Activated naive CD8-positive, alpha-beta T cell treated with anti-CD3 and anti-CD28 coated beads, Interleukin-2, amount 10 ng/mL, durations not matched to agents 7 days and 5 days (primary cell): ENCODE measurements around the gene CENPP. TPM values are rescaled to one million over a fixed set of nuclear protein-coding genes. Genes with fewer than 3 reads are reported as not detected.
A peak's percentile ranks its signal among the peaks of the same experiment; 100 is the strongest.

Experiments used
- ATAC-seq: fragments of 150-1000 bp; cut with Tn5 transposase; one replicate; pipeline ENCODE4 v1.10.0; 2021; ENCODE audit warnings: low read depth, moderate library complexity
- POLR2A ChIA-PET: fragments of 350-600 bp; sonication (Branson Sonifier 250); formaldehyde crosslinking; loops from one replicate; lab custom pipeline; 2021; ENCODE audit warnings: antibody characterized with exemption; lab: Charles Lee
- DNase-seq: peaks from one replicate; pipeline ENCODE4 v3.0.0; 2021
- H3K27ac Mint-ChIP-seq: one replicate; pipeline ENCODE4 v1.8.0; 2022; ENCODE audit warnings: mild to moderate bottlenecking, mixed read lengths
- H3K27me3 Mint-ChIP-seq: one replicate; pipeline ENCODE4 v1.8.0; 2022; ENCODE audit warnings: mild to moderate bottlenecking, moderate library complexity, mixed read lengths
- H3K36me3 Mint-ChIP-seq: one replicate; pipeline ENCODE4 v1.8.0; 2021; ENCODE audit warnings: mild to moderate bottlenecking, mixed read lengths
- H3K4me1 Mint-ChIP-seq: one replicate; pipeline ENCODE4 v1.8.0; 2021; ENCODE audit warnings: mixed read lengths
- H3K4me3 Mint-ChIP-seq: one replicate; pipeline ENCODE4 v1.8.0; 2022; ENCODE audit warnings: mild to moderate bottlenecking, moderate library complexity, mixed read lengths
- H3K9me3 Mint-ChIP-seq: one replicate; pipeline ENCODE4 v1.8.0; 2021; ENCODE audit warnings: mixed read lengths
- total RNA-seq, 2 experiments: library from RNA; stranded (reverse); gene quantifications; one replicate each; pipeline ENCODE4 v1.2.3, GENCODE V29; 2021

CENPP gene
- total RNA-seq, 2 experiments from 2014 or later, result 19.6 to 20.6 TPM

DNA sequence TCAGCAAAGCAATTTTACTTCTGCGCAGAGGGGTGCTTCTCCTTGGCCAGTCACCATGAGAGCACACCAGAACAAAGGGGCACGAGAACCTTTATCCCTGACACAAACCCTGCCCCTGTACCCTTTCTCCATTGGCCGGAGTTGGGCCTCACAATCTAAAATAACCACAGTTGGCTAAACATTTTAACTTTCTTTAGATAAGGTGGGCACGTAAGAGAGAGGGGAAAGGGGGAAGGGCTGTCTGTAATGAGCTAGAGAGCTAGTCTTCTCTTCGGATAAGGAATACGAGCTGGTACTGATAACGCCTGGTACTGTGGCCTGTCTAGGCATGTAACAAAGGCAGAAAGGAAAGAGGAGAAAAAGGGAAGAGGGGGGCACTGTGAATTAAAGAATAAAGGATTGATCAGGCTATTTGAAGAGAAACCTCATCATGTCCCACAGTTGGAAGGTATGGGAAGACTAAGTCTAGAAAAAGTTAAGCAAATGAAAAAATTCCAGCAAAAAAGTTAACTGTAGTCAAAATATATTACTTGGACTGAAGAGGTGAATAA lies 30.4 kb upstream of the CENPP start:
- POLR2A ChIA-PET, result no interaction called here
- peaks cover 45% of the 10 kb centered on the region for H3K4me1 Mint-ChIP-seq
- H3K27me3 Mint-ChIP-seq, result no peaks in the 10 kb centered on the region
- no peak overlapping the region for H3K4me3 Mint-ChIP-seq
- H3K27ac Mint-ChIP-seq, result peak overlapping the region; percentile 54
- H3K9me3 Mint-ChIP-seq, result no peaks in the 10 kb centered on the region
- H3K36me3 Mint-ChIP-seq, result peaks cover 24% of the 10 kb centered on the region
- DNase-seq (no peak), ATAC-seq (no peak)

DNA sequence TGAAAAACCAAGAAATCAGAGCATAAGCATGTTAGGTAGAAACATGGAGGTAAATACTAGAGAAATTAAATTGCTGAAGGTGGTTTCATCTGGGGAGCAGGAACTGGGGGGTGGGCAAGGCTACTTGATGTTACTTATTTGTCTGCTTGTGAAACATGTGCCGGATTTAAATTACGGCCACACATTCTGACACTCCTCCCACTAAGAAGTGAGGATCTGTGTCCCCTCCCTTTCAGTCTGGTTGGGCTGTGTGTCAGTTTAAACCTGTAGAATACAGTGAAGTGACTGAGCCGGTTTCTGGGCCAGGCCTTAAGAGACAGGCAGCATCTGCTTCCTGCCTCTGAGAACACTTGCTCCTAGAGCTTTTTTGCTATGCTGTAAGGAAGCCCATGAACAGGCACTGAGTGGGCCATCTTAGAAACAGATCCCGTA lies 29.9 kb upstream of the CENPP start:
- POLR2A ChIA-PET, result no interaction called here
- H3K27me3 Mint-ChIP-seq, result no peaks in the 10 kb centered on the region
- H3K4me1 Mint-ChIP-seq, result peaks cover 44% of the 10 kb centered on the region
- DNase-seq (no peak), ATAC-seq (no peak)
- H3K4me3 Mint-ChIP-seq, result no peak overlapping the region
- H3K9me3 Mint-ChIP-seq, result no peaks in the 10 kb centered on the region
- peak overlapping the region; percentile 54 for H3K27ac Mint-ChIP-seq
- peaks cover 22% of the 10 kb centered on the region for H3K36me3 Mint-ChIP-seq

DNA sequence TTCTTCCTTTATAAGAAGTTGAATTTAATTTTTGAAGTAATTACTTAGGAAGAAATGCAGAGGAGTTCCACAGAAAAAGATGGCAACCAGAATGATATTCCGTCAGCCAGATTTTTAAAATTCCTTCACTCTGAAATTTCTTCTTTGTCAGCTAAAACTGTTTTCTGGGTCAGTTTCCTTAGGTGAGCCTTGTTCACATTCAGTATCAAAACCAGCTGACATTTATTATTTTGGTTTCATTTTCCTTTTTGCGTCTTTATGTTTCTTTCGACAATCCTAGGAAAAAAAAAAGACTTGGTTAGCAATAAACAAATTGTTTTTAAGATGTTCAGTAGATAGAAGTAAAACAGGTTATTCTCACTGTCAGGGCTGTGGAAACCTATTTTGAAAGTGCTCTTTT lies 28.1 kb upstream of the CENPP start:
- no peaks in the 10 kb centered on the region for H3K27me3 Mint-ChIP-seq
- peaks cover 28% of the 10 kb centered on the region for H3K4me1 Mint-ChIP-seq
- H3K27ac Mint-ChIP-seq, result peak overlapping the region; percentile 80

DNA sequence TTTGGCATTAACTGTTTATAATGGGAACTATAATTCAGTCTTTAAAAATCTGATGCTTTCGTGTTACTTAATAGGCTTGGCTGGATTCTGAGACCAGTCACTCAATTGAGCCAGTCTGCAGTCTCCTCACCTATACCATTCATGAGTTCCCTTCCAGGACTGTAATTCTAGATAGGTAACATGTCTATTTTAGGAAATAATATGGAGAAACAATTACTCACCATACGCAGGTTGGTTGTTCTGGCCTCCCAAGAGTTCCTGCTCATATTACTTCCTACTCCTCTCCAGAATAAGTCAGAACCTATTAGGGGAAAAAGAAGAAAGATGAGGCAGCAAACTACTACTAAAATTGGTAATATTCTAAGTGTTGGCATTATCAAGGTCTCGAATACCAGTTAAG lies 27.7 kb upstream of the CENPP start:
- DNase-seq, result no peak
- POLR2A ChIA-PET, result interaction anchor here (1.1 kb wide), 1 partner anchor 372 kb away, joined by 3 read pairs; the partner anchor contains the start of gene IPPK

More for the DNA sequence above, 28.1 kb upstream of the CENPP start:
- POLR2A ChIA-PET, result no interaction called here
- DNase-seq (no peak), ATAC-seq (no peak)
- Mint-ChIP-seq H3K36me3 (peaks cover 20% of the 10 kb centered on the region), H3K4me3 (no peak overlapping the region), H3K9me3 (no peaks in the 10 kb centered on the region)

DNA sequence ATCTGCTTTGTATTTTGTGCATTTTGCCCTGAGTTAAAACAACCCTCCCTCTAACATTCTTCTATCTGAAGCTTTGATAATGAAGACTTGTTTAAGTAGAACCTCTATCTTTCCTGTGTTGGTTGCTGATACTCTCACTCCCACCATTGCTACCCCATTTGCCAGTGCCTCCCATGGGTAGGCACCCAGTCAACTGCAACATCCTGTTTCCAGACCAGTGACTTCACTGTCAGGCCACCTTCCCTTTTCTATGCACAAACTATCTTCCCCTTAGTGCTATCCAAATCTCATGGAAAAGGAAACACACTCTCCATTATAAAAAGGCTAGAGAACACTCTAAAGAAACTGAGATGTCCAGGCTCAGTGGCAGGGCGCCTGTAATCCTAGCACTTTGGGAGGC lies 26.6 kb upstream of the CENPP start:
- H3K27ac Mint-ChIP-seq, result peak overlapping the region; percentile 6
- H3K9me3 Mint-ChIP-seq, result no peaks in the 10 kb centered on the region
- H3K27me3 Mint-ChIP-seq, result no peaks in the 10 kb centered on the region
- H3K36me3 Mint-ChIP-seq, result peaks cover 17% of the 10 kb centered on the region
- POLR2A ChIA-PET, result interaction anchor here (1.1 kb wide), 1 partner anchor 371 kb away, joined by 3 read pairs; the partner anchor contains the start of gene IPPK
- no peak overlapping the region for H3K4me3 Mint-ChIP-seq
- ATAC-seq (no peak), DNase-seq (no peak)
- H3K4me1 Mint-ChIP-seq, result peaks cover 25% of the 10 kb centered on the region

More for the DNA sequence above, 27.7 kb upstream of the CENPP start:
- no peak for ATAC-seq
- Mint-ChIP-seq H3K27me3 (no peaks in the 10 kb centered on the region), H3K4me3 (no peak overlapping the region), H3K27ac (peak overlapping the region; percentile 80), H3K4me1 (peaks cover 25% of the 10 kb centered on the region), H3K36me3 (peaks cover 18% of the 10 kb centered on the region), H3K9me3 (no peaks in the 10 kb centered on the region)

DNA sequence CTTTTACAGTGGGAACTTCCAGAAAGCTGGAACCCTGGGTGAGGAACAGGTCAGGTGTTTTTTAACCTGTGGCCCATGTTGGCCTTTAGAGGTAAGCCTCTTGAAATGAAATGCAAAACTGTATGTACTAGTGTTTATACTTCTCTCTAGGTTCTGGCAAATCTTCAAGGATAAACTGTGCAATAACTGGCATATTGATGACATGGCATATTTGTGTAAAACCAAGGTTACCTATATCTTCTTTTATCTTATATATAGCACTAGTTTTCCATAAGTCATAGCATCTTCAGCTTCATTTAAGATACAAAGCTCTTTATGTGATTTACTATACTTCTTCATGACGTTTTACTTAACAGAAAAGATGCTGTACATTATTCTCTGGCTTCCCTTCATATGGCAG lies 24.8 kb upstream of the CENPP start:
- DNase-seq (no peak), ATAC-seq (no peak)
- Mint-ChIP-seq H3K27me3 (no peaks in the 10 kb centered on the region), H3K9me3 (no peaks in the 10 kb centered on the region), H3K36me3 (peaks cover 23% of the 10 kb centered on the region), H3K4me1 (peaks cover 12% of the 10 kb centered on the region), H3K4me3 (no peak overlapping the region), H3K27ac (no peak overlapping the region)
- POLR2A ChIA-PET, result interaction anchor here (1.1 to 1.3 kb wide), 2 partner anchors 25 kb away, joined by 3 to 4 read pairs; partner anchors contain the start of genes CENPP and NOL8

DNA sequence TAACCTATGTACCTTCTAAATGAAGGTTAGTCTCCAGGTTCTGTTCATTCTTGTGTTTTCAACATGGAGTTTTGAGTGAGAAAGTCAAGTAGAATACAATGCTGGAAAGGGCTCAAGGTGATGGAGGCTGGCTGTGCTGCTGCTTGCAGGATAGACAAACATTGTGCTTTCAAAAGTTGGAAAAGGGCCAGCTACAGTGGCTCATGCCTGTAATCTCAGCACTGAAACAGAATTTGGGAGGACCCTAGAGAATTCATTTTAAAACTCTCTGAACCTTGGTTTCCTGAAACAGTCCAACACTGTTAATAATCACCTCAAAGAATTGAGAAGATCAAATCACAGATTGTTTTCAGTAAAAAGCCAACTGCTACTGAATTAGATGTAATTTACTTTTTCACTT lies 16.9 kb upstream of the CENPP start:
- peaks cover 13% of the 10 kb centered on the region for H3K4me1 Mint-ChIP-seq
- no peak overlapping the region for H3K4me3 Mint-ChIP-seq
- H3K27me3 Mint-ChIP-seq, result no peaks in the 10 kb centered on the region
- ATAC-seq (no peak), DNase-seq (no peak)
- H3K9me3 Mint-ChIP-seq, result no peaks in the 10 kb centered on the region
- H3K27ac Mint-ChIP-seq, result no peak overlapping the region
- POLR2A ChIA-PET, result no interaction called here
- H3K36me3 Mint-ChIP-seq, result peaks cover 42% of the 10 kb centered on the region

DNA sequence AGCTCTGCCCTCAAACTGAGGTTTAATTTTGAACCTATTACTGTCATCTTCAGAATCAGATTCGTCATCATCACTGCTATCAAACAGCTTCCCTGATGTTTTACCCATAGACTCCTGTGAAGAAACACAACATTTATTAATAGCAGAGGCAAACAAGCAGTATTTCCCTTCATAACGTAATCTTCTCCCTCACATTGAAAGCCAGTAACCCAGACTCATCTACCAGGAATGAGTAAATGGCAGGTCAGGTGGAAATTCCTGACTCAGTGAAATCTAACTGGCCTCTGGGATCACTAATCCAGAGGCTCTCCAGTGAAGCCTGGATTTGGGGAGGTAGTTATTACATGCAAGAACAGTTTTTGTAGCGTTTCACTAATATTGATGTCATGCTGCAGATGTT lies 15.2 kb upstream of the CENPP start:
- H3K27ac Mint-ChIP-seq, result no peak overlapping the region
- POLR2A ChIA-PET, result no interaction called here

DNA sequence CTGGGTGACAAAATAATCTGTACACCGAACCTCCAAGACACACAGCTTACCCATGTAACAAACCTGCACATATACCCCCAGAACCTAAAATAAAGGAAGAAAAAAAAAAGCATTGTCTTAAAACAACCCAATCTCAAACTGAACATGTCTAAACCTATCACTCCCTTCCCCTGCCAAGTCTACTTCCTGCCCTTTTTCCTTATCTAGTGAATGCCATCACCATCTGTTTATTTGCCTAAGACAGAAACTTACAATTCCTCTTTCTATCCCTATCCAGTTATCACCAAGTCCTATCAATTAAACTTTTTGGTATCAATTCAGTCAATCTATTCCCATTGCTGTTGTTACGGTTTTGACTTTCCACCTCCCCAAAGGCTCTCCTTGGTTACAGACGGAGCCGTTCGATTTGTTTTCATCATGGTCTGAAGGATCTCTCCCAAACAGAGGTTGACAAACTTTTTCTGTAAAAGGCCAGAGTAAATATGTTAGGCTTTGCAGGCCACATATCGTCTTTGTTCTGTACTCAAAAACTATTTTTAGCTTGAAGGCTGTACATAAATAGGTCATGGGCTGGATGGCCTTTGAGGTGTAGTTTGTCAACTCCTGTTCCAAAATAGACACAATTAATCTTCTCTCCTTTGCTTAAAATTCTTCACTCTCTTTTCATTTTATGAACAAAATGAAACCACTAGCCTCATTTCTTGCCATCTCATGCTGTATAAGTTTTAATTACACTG lies 12.7 kb upstream of the CENPP start:
- no peaks in the 10 kb centered on the region for H3K27me3 Mint-ChIP-seq
- H3K4me3 Mint-ChIP-seq, result no peak overlapping the region
- no peak for ATAC-seq
- POLR2A ChIA-PET, result no interaction called here
- peaks cover 50% of the 10 kb centered on the region for H3K36me3 Mint-ChIP-seq
- H3K4me1 Mint-ChIP-seq, result peaks cover 15% of the 10 kb centered on the region
- no peak for DNase-seq
- H3K9me3 Mint-ChIP-seq, result no peaks in the 10 kb centered on the region
- peak overlapping the region; percentile 26 for H3K27ac Mint-ChIP-seq

More for the DNA sequence above, 15.2 kb upstream of the CENPP start:
- Mint-ChIP-seq H3K36me3 (peaks cover 47% of the 10 kb centered on the region), H3K9me3 (no peaks in the 10 kb centered on the region), H3K4me1 (peaks cover 15% of the 10 kb centered on the region), H3K4me3 (no peak overlapping the region), H3K27me3 (no peaks in the 10 kb centered on the region)
- ATAC-seq (no peak), DNase-seq (no peak)

DNA sequence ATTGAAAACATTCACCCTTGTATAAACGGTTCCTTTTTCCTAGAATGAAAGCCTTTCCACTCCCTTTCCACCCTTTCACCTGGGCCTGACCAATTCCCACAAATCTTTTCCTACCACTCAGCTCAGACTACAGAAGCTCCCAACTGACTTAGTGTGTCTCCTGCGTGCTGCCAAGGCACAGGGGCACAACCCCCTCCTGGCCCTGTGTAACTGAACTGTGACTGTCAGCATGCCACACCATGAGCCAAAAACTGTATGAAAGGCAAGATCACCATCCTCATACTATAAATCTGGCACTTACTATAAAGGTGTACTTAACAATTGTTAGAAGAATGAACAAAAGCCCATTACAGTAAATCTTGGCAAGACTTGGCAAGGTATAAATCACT lies 12.1 kb upstream of the CENPP start:
- Mint-ChIP-seq H3K27ac (peak overlapping the region; percentile 15), H3K9me3 (no peaks in the 10 kb centered on the region), H3K36me3 (peaks cover 49% of the 10 kb centered on the region), H3K27me3 (no peaks in the 10 kb centered on the region), H3K4me3 (no peak overlapping the region), H3K4me1 (peaks cover 15% of the 10 kb centered on the region)
- DNase-seq, result no peak
- ATAC-seq, result no peak
- POLR2A ChIA-PET, result no interaction called here

DNA sequence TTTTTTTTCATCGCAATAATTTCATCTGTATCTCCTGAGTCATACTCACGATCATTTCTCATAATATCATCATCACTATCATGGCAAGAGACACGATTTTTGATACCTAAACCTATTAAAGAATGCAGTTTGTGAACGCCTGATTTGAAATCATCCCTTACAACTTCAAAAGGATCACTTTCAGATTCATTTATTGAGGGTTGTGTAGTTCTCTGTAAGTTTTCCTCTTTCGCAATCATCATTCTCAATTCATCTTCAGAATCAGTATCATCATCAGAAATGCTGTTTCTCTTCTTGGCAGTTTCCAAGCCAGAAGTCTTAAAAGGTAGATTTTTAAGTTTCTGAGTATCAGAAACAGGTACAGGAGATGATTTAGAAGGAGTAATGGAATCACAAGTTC lies 10.3 kb upstream of the CENPP start:
- Mint-ChIP-seq H3K4me1 (peaks cover 15% of the 10 kb centered on the region), H3K4me3 (no peak overlapping the region), H3K9me3 (no peaks in the 10 kb centered on the region), H3K36me3 (peaks cover 52% of the 10 kb centered on the region), H3K27me3 (no peaks in the 10 kb centered on the region), H3K27ac (no peak overlapping the region)
- ATAC-seq (no peak), DNase-seq (no peak)
- POLR2A ChIA-PET, result no interaction called here

DNA sequence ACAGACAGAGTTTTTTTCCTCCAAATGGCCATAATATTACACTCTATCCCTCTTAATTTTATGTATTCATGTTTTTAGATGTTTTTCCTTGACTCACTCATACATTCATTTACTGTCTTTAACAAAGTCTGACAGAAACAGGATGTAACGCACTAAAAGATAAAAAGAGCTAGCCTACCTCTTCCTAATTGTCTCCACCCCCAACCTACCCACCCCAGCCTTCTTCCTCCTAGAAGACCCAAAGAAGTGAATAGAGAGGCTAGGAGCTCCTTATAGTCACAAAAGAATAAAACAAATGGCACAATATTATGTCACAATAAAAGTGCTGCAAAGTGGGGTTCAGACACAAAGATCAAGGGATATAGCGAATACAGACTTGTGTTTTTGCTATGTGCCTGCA lies 1.3 kb upstream of the CENPP start:
- H3K27me3 Mint-ChIP-seq, result no peaks in the 10 kb centered on the region
- POLR2A ChIA-PET, result interaction anchor here (1.0 to 2.5 kb wide), 2 partner anchors 9 to 346 kb away, joined by 5 to 17 read pairs; partner anchors contain the start of gene IPPK

DNA sequence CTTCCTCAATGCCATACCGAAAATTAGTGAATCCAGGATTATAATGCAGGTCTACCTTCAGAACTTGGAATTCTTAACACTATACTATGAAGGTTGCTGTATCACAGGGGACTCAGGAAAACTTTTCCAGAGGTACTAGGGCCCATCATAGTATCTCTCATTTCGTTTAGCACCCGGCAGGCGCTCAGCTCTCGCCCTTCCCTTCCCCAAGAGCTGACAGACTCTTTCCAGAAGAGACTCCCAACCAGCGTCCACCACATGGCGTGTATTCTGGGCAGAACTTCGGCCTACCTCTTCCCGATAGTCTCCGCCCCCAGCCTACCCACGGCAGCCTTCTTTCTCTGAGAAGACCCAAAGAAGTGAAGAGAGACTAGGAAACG lies 874 bp upstream of the CENPP start:
- DNase-seq (no peak), ATAC-seq (peak; percentile 8)
- POLR2A ChIA-PET, result interaction anchor here (1.0 to 2.5 kb wide), 4 partner anchors 9 to 345 kb away, joined by 4 to 17 read pairs (median 6); partner anchors contain the start of gene IPPK
- peaks cover 30% of the 10 kb centered on the region for H3K4me1 Mint-ChIP-seq
- peaks cover 7% of the 10 kb centered on the region for H3K36me3 Mint-ChIP-seq
- peak overlapping the region; percentile 99 for H3K4me3 Mint-ChIP-seq
- H3K9me3 Mint-ChIP-seq, result no peaks in the 10 kb centered on the region
- peak overlapping the region; percentile 98 for H3K27ac Mint-ChIP-seq
- H3K27me3 Mint-ChIP-seq, result no peaks in the 10 kb centered on the region

More for the DNA sequence above, 1.3 kb upstream of the CENPP start:
- ATAC-seq (no peak), DNase-seq (no peak)
- Mint-ChIP-seq H3K4me1 (peaks cover 30% of the 10 kb centered on the region), H3K4me3 (peak overlapping the region; percentile 99), H3K9me3 (no peaks in the 10 kb centered on the region), H3K36me3 (peaks cover 11% of the 10 kb centered on the region), H3K27ac (peak overlapping the region; percentile 98)
